ENCODE results near the gene SLC10A4.
"Not testable (repeated sequence)": the region's sequence is repeated elsewhere in the genome, so short reads cannot be mapped to it uniquely, and the experiment has no call there.

The SLC10A4 gene

GRCh38 chr4:48483006-48483776, at the start of gene SLC10A4:
SLC10A4 (plus strand) TSS chr4:48483343; CDS start chr4:48483562, 219 bp downstream.
- no peak for DNase-seq

GRCh38 chr4:48436318-48436717, 46.8 kb upstream of the SLC10A4 start:
- no peak for DNase-seq

GRCh38 chr4:48439988-48440387, 43.2 kb upstream of the SLC10A4 start:
- DNase-seq, result no peak

- DNase-seq, result not testable (repeated sequence)
These were observed 42.2 kb upstream of the SLC10A4 start for GRCh38 chr4:48440914-48441313.

- no peak for DNase-seq
These were observed 37.4 kb upstream of the SLC10A4 start for GRCh38 chr4:48445704-48446103.

GRCh38 chr4:48446642-48447041, 36.5 kb upstream of the SLC10A4 start:
- DNase-seq, result no peak

- no peak for DNase-seq
These were observed 34.0 kb upstream of the SLC10A4 start for GRCh38 chr4:48449151-48449550.

GRCh38 chr4:48450740-48451139, 32.4 kb upstream of the SLC10A4 start:
- DNase-seq, result no peak

- not testable (repeated sequence) for DNase-seq
These were observed 31.5 kb upstream of the SLC10A4 start for GRCh38 chr4:48451656-48452055.

- DNase-seq, result no peak
These were observed 28.6 kb upstream of the SLC10A4 start for GRCh38 chr4:48454591-48454990.

- DNase-seq, result no peak
These were observed 22.1 kb upstream of the SLC10A4 start for GRCh38 chr4:48461000-48461399.

- DNase-seq, result no peak
These were observed 20.8 kb upstream of the SLC10A4 start for GRCh38 chr4:48462363-48462762.

GRCh38 chr4:48467442-48467841, 15.7 kb upstream of the SLC10A4 start:
- no peak for DNase-seq

GRCh38 chr4:48467891-48468290, 15.3 kb upstream of the SLC10A4 start:
- DNase-seq, result no peak

GRCh38 chr4:48470137-48470536, 13.0 kb upstream of the SLC10A4 start:
- no peak for DNase-seq

- no peak for DNase-seq
These were observed 12.6 kb upstream of the SLC10A4 start for GRCh38 chr4:48470570-48470969.

- no peak for DNase-seq
These were observed 10.3 kb upstream of the SLC10A4 start for GRCh38 chr4:48472794-48473193.

GRCh38 chr4:48475770-48476169, 7.4 kb upstream of the SLC10A4 start:
- no peak for DNase-seq

GRCh38 chr4:48478273-48478672, 4.9 kb upstream of the SLC10A4 start:
- no peak for DNase-seq

GRCh38 chr4:48481581-48481980, 1.6 kb upstream of the SLC10A4 start:
- no peak for DNase-seq

- DNase-seq, result no peak
These were observed 792 bp downstream of the SLC10A4 start for GRCh38 chr4:48483777-48484493.

- no peak for DNase-seq
These were observed 1.5 kb downstream of the SLC10A4 start for GRCh38 chr4:48484494-48485168.

GRCh38 chr4:48489683-48490011, 6.5 kb downstream of the SLC10A4 start:
- no peak for DNase-seq
